Heart left ventricle (tissue), 16 donors: ENCODE results near the gene PNMA8A. TPM values are rescaled to one million over a fixed set of nuclear protein-coding genes. Genes with fewer than 3 reads are reported as not detected.
"Not testable (repeated sequence)": the region's sequence is repeated elsewhere in the genome, so short reads cannot be mapped to it uniquely, and the experiment has no call there.

Experiments
- ATAC-seq, 4 donors: fragments of 200-7000 bp; cut with Tn5 transposase; one replicate each; pipeline ENCODE4 v1.9.1; 2020 to 2022; ENCODE audit warnings: moderate library complexity in 4 of 4, mild to moderate bottlenecking in 3 of 4, moderate number of reproducible peaks in 1 of 4
- DNase-seq, 5 donors: peaks; one replicate each; pipeline ENCODE4 v3.0.0-alpha.2; 2020
- H3K27ac ChIP-seq, 12 donors: fragments of 200-600 bp; sonication (generic) in 4 of 12; one replicate each; pipeline versions ENCODE4 v1.5.0 to v1.8.0; 2016 to 2022; ENCODE audit warnings: mild to moderate bottlenecking in 2 of 12
- H3K27me3 ChIP-seq, 9 donors: fragments of 200-600 bp; sonication (generic) in 2 of 9; one replicate each; pipeline versions ENCODE4 v1.5.1 to v1.8.0; 2016 to 2022; ENCODE audit warnings: mild to moderate bottlenecking in 3 of 9
- H3K36me3 ChIP-seq, 9 donors: fragments of 200-600 bp; sonication (generic) in 2 of 9; one replicate each; pipeline versions ENCODE4 v1.5.0 to v1.8.0; 2018 to 2022; ENCODE audit warnings: mild to moderate bottlenecking in 2 of 9
- H3K4me1 ChIP-seq, 12 donors: fragments of 200-600 bp; sonication (generic) in 4 of 12; one replicate each; pipeline versions ENCODE4 v1.5.0 to v1.8.0; 2016 to 2022; ENCODE audit warnings: mild to moderate bottlenecking in 3 of 12
- H3K4me3 ChIP-seq, 12 donors: fragments of 200-600 bp; sonication (generic) in 4 of 12; one replicate each; pipeline versions ENCODE4 v1.5.0 to v1.8.0; 2017 to 2022; ENCODE audit warnings: mild to moderate bottlenecking in 9 of 12, moderate library complexity in 4 of 12
- H3K9me3 ChIP-seq, 12 donors: fragments of 200-600 bp; sonication (generic) in 4 of 12; one replicate each; pipeline versions ENCODE4 v1.5.0 to v1.8.0; 2016 to 2022; ENCODE audit warnings: mild to moderate bottlenecking in 1 of 12
- CTCF ChIP-seq, 12 donors: fragments of 200-600 bp; sonication (generic) in 4 of 12; IDR thresholded peaks; one replicate each; pipeline versions ENCODE4 v1.5.0 to v1.8.0; 2018 to 2022; ENCODE audit warnings: antibody characterized with exemption in 12 of 12, mild to moderate bottlenecking in 5 of 12
- POLR2A ChIP-seq, 2 donors: fragments of 450-650 bp; IDR thresholded peaks; one replicate each; pipeline ENCODE4 v1.6.1; 2017; ENCODE audit warnings: antibody characterized with exemption in 2 of 2, mild to moderate bottlenecking in 2 of 2, moderate library complexity in 2 of 2
- WGBS, 4 donors: extraction: QIAGEN DNeasy Blood & Tissue Kit in 2 of 4; methylation state at CpG; one replicate each; pipeline versions ENCODE4 v1.1.5 to v1.1.7; 2013 to 2018; 5-methylcytosine and 5-hydroxymethylcytosine counted together
- intact Hi-C, 10 donors: fragments of 100-400 bp; cut with DNase I; formaldehyde crosslinking; loops; one replicate each; pipeline versions ENCODE4 v1.11.1 to v1.14.2; 2022
- polyA plus RNA-seq, 2 donors: library from polyadenylated mRNA; stranded (reverse); fragments of 200-250 nt; gene quantifications; one replicate each; pipeline ENCODE4 v1.2.3, GENCODE V29; 2013
- total RNA-seq, 9 donors: library from RNA; depleted of rRNA in 2 of 9; stranded (reverse); fragments of >200 nt in 2 of 9; fragmentation: NEBNext Ultra II Directional in 3 of 9; extraction: Animal tissue kit (Norgen Biotek cat#: 25700) in 3 of 9; gene quantifications; one replicate each; pipeline versions ENCODE4 v1.1.0 to v1.2.4, GENCODE V29; 2016 to 2023
- donor health status: ischemic (EF 13 %, LVEDD 7.1; RV severe dilation, severe dysfunction).
- donor health status: healthy with polysubstance abuse.
- donor health status: DM: no; HTN: yes; CAD: no.
- donor health status: DM: no; HTN: no; CAD: no.
- donor health status: ischemic (EF 25% LVEDD 6.9; RV normal size, moderate dysfunction).
- donor health status: ischemic (EF 25% LVEDD 5.7; RV mildly dilated, moderate dysfunction).
- donor health status: healthy.
- donor health status: DM: yes; HTN: yes; CAD: no.
- donor health status: ischemic (EF 35%, LVEDD 5.7; RV mildly dilated, moderate dysfunction).
- donor health status: nonischemic (EF 11% LVEDD 7.7; RV severe dilation, severe dysfunction).
- donor health status: DM: yes; HTN: yes; CAD: no.
- donor health status: PGD.
- donor health status: ischemic (EF 29% LVEDD 5.4; RV normal size, mild dysfunction).
- donor health status: nonischemic (EF 23%, LVEDD 6.1; RV moderate dilation, normal function).

Gene PNMA8A
- total and polyA plus RNA-seq, 11 donors = 2.1 to 12.1 (median 9.2) TPM

- Histone ChIP-seq H3K4me1 (no peaks in the 10 kb centered on the region), H3K27me3 (peaks cover 0 to 16% (median 0%) of the 10 kb centered on the region in 9 donors), H3K9me3 (no peaks in the 10 kb centered on the region), H3K27ac (no peak overlapping the region), H3K4me3 (no peak overlapping the region), H3K36me3 (no peaks in the 10 kb centered on the region)
- 53 to 60% (median 57%) methylated on average over 6 of the region's 6 CpGs for WGBS, 4 donors
- intact Hi-C loops = no loop called here
- no peak for DNase-seq
- no peak for TF ChIP-seq CTCF (IDR thresholded peaks at IDR 0.05)
- no peak for TF ChIP-seq POLR2A (IDR thresholded peaks at IDR 0.05)
- ATAC-seq = no peak
Observed at GRCh38 chr19:46435009-46435408, 36.4 kb downstream of the PNMA8A start.

- intact Hi-C loops = not testable (repeated sequence)
Observed at GRCh38 chr19:46433470-46433869, 37.9 kb downstream of the PNMA8A start.

GRCh38 chr19:46431824-46432223, 39.5 kb downstream of the PNMA8A start:
- Histone ChIP-seq H3K4me1 (peaks cover 0 to 14% (median 9%) of the 10 kb centered on the region in 12 donors), H3K27ac (no peak overlapping the region), H3K27me3 (peaks cover 0 to 25% (median 0%) of the 10 kb centered on the region in 9 donors), H3K4me3 (no peak overlapping the region), H3K36me3 (no peaks in the 10 kb centered on the region), H3K9me3 (no peaks in the 10 kb centered on the region)
- WGBS, 4 donors = 48 to 59% (median 54%) methylated on average over 10 of the region's 10 CpGs
- intact Hi-C loops = no loop called here
- no peak for ATAC-seq
- TF ChIP-seq POLR2A (IDR thresholded peaks at IDR 0.05) = no peak
- no peak for TF ChIP-seq CTCF (IDR thresholded peaks at IDR 0.05)
- no peak for DNase-seq

More at GRCh38 chr19:46433470-46433869, 37.9 kb downstream of the PNMA8A start:
- not testable (repeated sequence) for H3K9me3 ChIP-seq, H3K27ac ChIP-seq, H3K4me3 ChIP-seq, H3K4me1 ChIP-seq, DNase-seq, ATAC-seq, H3K36me3 ChIP-seq
- H3K27me3 ChIP-seq = peaks cover 0 to 16% (median 0%) of the 10 kb centered on the region in 9 donors
- WGBS, 4 donors = 73 to 81% (median 77%) methylated on average over 7 of the region's 7 CpGs

GRCh38 chr19:46429999-46430398, 41.4 kb downstream of the PNMA8A start:
- Histone ChIP-seq H3K4me1 (peaks cover 0 to 20% (median 9%) of the 10 kb centered on the region in 12 donors), H3K27me3 (peaks cover 0 to 37% (median 0%) of the 10 kb centered on the region in 9 donors), H3K27ac (no peak overlapping the region), H3K9me3 (no peaks in the 10 kb centered on the region), H3K4me3 (no peak overlapping the region), H3K36me3 (no peaks in the 10 kb centered on the region)
- intact Hi-C loops = no loop called here
- ATAC-seq (no peak), DNase-seq (no peak)
- no peak for TF ChIP-seq POLR2A (IDR thresholded peaks at IDR 0.05)
- TF ChIP-seq CTCF (IDR thresholded peaks at IDR 0.05) = no peak
- WGBS, 4 donors = 67 to 80% (median 76%) methylated on average over 4 of the region's 4 CpGs
